Measurements from ENCODE around the gene TMEM132C. TPM values are rescaled to one million over a fixed set of nuclear protein-coding genes. Genes with fewer than 3 reads are reported as not detected.

TMEM132C gene
- polyA plus RNA-seq, 6 donors from 2014 or later: not detected

DNA sequence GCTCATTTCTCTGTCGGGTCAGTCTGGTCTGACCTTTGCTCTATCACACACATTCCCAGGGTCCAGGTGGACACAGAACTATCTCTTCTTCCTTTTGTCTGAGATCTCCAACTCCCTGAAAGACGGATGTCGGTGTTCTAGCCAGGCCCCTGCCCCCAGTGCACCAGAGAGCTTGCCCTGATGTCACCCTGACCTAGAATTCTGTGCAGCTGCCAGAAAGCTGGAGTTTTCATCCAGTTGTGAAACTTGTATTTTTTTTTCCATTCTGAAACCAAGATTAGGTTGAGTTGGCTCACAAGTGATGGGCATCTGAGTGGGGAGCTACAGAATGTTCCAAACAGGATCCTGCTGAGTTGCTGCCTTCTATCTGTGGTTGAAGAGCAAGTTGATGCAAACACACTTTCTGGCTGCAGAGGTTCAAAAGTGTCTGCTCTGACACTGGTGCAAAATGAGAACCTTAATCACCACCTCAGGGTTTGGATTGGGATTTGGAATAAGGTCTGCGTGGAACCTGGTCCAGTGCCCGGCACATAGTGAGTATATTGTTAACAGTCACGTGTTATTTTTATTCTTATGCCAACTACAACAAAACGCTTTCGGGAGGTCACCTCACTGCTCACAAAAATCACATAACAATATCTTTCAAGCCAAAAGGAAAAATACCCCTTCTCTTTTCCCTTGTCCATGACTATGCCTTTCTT, 345.3 kb downstream of the TMEM132C start:
- H3K27ac Mint-ChIP-seq: no peak overlapping the region

DNA sequence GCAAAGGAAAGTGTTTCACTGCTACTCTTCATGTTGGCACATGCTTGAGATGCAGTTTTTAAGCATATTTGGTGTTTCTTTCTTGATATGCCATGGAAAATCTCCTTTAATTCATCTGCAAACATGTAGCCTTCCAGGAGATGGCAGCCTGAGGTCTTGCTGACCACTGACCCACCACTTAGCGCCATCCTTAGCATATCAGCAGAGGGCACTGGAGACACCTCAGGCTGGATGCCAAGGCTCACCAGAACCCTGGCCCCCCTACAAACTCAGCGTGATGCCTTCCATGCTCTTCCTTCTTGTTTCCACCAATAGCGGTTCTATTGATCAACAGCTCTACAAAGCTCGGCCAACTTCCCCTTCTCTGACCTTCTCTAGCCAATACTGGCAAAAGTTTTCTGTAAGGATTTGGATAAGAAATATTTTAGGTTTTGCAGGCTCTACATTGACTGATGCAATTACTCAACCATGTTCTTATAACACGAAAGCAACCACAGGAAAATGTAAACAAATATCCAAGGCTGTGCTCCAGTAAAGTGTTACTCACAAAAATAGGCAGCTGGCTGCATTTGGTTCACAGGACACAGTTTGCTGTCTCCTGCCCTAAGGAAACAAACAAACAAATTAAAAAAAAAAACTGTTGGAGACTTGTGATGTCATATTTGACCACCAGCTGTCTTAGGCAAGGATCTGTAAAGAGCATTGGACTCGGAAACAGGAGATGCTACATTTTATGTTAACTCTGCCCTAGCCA, 347.0 kb downstream of the TMEM132C start:
- DNase-seq (no peak), ATAC-seq (ENCODE audit: low read depth in 2 of 2) (no peak)
- no peaks in the 10 kb centered on the region for H3K36me3 Mint-ChIP-seq
- H3K4me3 Mint-ChIP-seq: no peak overlapping the region
- no peaks in the 10 kb centered on the region for H3K4me1 Mint-ChIP-seq
- peaks cover 0 to 2% (median 0%) of the 10 kb centered on the region in 7 donors for H3K9me3 Mint-ChIP-seq
- H3K27me3 Mint-ChIP-seq: no peaks in the 10 kb centered on the region
- no peak overlapping the region for H3K27ac Mint-ChIP-seq

More for the DNA sequence above, 345.3 kb downstream of the TMEM132C start:
- Mint-ChIP-seq H3K4me3 (no peak overlapping the region), H3K36me3 (no peaks in the 10 kb centered on the region), H3K27me3 (peaks cover 0 to 5% (median 0%) of the 10 kb centered on the region in 3 donors), H3K4me1 (no peaks in the 10 kb centered on the region), H3K9me3 (peaks cover 0 to under 1% (median 0%) of the 10 kb centered on the region in 7 donors)
- no peak for ATAC-seq (ENCODE audit: low read depth in 2 of 2)
- DNase-seq: no peak

- Mint-ChIP-seq H3K27me3 (peaks cover 0 to 3% (median 0%) of the 10 kb centered on the region in 3 donors), H3K4me1 (no peaks in the 10 kb centered on the region), H3K9me3 (peaks cover 0 to 3% (median 0%) of the 10 kb centered on the region in 7 donors), H3K27ac (no peak overlapping the region), H3K4me3 (no peak overlapping the region), H3K36me3 (no peaks in the 10 kb centered on the region)
- DNase-seq (no peak), ATAC-seq (ENCODE audit: low read depth in 2 of 2) (no peak)
These were observed 350.4 kb downstream of the TMEM132C start for GRCh38 chr12:128617304-128617833.

DNA sequence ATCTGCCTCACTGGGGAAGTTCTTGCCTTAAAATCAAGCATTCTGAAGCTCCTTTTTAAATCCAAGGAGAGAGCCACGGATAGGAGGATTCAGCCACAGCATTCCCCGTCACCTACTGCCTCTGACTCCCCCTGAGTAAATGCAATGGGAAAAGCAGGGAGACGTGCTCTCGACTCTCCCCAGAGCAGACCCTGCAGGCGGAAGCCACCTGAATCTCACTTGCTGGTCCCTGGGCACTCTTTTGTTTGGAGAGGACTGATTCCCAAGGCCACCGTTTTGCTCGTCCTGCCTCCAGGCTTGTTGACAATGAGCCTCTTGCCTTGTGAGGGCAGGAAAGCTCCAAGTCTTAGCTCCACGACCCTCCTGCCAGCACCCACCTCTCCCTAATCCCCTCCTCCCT, 352.3 kb downstream of the TMEM132C start:
- Mint-ChIP-seq H3K4me1 (no peaks in the 10 kb centered on the region), H3K9me3 (peaks cover 0 to 5% (median 0%) of the 10 kb centered on the region in 7 donors), H3K27me3 (peaks cover 0 to 3% (median 0%) of the 10 kb centered on the region in 3 donors), H3K4me3 (no peak overlapping the region), H3K36me3 (no peaks in the 10 kb centered on the region), H3K27ac (no peak overlapping the region)
- DNase-seq (no peak), ATAC-seq (ENCODE audit: low read depth in 2 of 2) (no peak)

DNA sequence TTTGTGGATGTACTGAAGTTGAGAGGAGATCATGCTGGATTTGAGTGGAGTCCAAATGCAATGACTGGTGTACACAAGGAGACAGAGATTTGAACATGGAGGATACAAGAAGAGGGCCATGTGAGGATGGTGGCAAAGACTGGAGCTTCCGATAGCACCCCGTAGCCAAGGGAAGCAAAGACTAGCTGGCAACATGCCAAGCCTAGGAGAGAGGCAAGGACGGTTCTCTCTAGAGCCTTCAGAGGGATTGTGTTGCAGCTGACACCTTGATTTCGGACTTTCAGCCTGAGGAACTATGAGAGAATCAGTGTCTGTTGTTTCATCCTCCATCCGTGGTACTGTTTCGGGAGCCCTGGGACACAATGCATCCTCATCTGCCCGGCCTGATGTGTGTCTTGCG, 354.3 kb downstream of the TMEM132C start:
- H3K36me3 Mint-ChIP-seq: no peaks in the 10 kb centered on the region
- H3K27ac Mint-ChIP-seq: no peak overlapping the region
- no peak for ATAC-seq (ENCODE audit: low read depth in 2 of 2)
- H3K27me3 Mint-ChIP-seq: peaks cover 0 to 3% (median 0%) of the 10 kb centered on the region in 3 donors
- DNase-seq: no peak
- no peak overlapping the region for H3K4me3 Mint-ChIP-seq
- peaks cover 4 to 12% (median 8%) of the 10 kb centered on the region in 7 donors for H3K9me3 Mint-ChIP-seq
- no peaks in the 10 kb centered on the region for H3K4me1 Mint-ChIP-seq

DNA sequence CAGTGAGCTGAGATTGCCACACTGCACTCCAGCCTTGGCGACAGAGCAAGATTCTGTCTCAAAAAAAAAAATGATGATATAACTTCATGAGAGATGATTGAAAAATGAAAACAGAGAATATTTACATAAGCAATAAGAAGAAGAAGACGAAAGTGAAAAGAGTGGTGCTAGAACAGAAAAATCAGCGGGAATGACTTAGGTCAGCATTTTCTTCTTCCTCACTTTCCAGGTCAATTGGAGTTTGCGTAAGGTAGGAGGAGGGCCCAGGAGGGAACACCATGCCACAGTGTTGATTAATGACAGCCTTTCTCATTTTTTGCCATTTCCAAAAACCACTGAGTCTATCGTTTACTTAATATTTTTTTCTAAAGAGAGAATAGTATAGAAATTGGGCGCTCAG, 356.8 kb downstream of the TMEM132C start:
- Mint-ChIP-seq H3K4me3 (no peak overlapping the region), H3K9me3 (peaks cover 7 to 15% (median 13%) of the 10 kb centered on the region in 7 donors), H3K36me3 (no peaks in the 10 kb centered on the region), H3K27me3 (peaks cover 0 to 3% (median 0%) of the 10 kb centered on the region in 3 donors), H3K4me1 (no peaks in the 10 kb centered on the region), H3K27ac (no peak overlapping the region)
- DNase-seq (no peak), ATAC-seq (ENCODE audit: low read depth in 2 of 2) (no peak)

DNA sequence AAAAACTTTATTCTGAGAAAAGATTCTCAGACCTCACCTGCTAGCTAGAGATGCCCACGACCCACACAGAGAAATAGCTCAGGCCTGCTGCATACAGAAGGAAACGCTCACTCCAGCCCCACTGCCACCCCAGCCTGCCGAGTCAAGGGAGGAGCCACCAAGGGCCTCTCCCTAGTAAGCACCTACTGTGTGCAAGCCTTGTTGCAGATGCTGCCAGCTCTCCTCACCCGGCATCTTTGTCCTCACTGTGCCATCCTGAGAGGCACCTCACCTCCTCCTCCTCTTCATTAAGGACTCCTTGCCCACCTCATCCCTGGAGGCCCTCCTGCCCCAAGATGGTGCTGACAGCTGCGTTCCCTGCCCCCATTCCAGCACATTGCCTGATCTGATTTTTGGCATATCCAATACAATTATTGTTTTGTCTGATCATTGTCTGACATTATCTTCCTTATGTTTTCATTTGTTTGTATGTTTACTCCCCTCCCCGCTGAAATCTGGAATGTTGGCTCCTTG, 359.9 kb downstream of the TMEM132C start:
- DNase-seq (no peak), ATAC-seq (ENCODE audit: low read depth in 2 of 2) (no peak)
- Mint-ChIP-seq H3K4me1 (no peaks in the 10 kb centered on the region), H3K27ac (peak overlapping the region in 1 of 6 donors; percentile 34), H3K27me3 (no peaks in the 10 kb centered on the region), H3K9me3 (peaks cover 7 to 17% (median 13%) of the 10 kb centered on the region in 7 donors), H3K36me3 (no peaks in the 10 kb centered on the region), H3K4me3 (no peak overlapping the region)

DNA sequence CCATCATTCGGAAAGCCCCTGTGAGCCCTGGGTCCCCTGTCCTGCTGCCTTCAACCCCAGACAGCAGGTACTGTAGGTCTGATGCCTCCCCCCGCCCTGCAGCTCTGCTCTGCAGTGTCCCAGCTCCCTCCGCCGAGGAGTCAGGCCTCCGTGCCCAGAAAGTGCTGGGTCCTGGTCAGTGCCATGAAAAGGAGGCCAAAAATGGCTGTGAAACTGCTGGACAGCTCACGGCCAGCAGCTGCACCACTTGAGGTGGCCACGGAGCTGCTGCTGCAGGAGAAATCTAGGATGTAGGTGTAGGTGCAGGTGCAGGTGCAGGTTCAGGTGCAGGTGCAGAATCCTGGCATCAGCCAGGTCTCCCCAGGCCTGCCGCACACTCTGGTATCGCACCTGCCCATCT, 360.7 kb downstream of the TMEM132C start:
- Mint-ChIP-seq H3K27ac (no peak overlapping the region), H3K9me3 (peaks cover 8 to 19% (median 13%) of the 10 kb centered on the region in 7 donors), H3K36me3 (no peaks in the 10 kb centered on the region), H3K4me3 (no peak overlapping the region), H3K27me3 (no peaks in the 10 kb centered on the region), H3K4me1 (no peaks in the 10 kb centered on the region)
- no peak for DNase-seq
- ATAC-seq (ENCODE audit: low read depth in 2 of 2): no peak

DNA sequence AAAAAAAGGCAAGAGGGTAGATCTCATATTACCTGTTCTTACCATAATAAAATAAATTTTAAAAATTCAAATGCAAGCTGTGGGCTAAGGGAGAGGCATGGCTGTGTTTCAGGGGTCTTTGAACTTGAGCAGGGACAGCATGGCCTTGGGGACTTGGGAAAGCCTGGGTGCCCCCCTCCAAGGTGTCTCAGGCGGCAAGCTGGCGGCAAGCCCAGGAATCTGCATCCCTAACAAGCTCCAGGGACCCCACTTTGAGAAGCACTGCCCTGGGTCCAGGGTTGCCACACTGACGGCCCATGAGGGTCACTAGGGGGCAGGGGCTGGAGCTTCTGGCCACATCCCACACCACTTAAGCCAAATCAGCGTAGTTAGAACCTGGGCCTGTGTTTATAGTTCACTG, 363.0 kb downstream of the TMEM132C start:
- no peaks in the 10 kb centered on the region for H3K36me3 Mint-ChIP-seq
- H3K4me3 Mint-ChIP-seq: no peak overlapping the region
- H3K4me1 Mint-ChIP-seq: no peaks in the 10 kb centered on the region
- ATAC-seq (ENCODE audit: low read depth in 2 of 2) (no peak), DNase-seq (no peak)
- peaks cover 9 to 22% (median 13%) of the 10 kb centered on the region in 7 donors for H3K9me3 Mint-ChIP-seq
- no peak overlapping the region for H3K27ac Mint-ChIP-seq
- no peaks in the 10 kb centered on the region for H3K27me3 Mint-ChIP-seq

DNA sequence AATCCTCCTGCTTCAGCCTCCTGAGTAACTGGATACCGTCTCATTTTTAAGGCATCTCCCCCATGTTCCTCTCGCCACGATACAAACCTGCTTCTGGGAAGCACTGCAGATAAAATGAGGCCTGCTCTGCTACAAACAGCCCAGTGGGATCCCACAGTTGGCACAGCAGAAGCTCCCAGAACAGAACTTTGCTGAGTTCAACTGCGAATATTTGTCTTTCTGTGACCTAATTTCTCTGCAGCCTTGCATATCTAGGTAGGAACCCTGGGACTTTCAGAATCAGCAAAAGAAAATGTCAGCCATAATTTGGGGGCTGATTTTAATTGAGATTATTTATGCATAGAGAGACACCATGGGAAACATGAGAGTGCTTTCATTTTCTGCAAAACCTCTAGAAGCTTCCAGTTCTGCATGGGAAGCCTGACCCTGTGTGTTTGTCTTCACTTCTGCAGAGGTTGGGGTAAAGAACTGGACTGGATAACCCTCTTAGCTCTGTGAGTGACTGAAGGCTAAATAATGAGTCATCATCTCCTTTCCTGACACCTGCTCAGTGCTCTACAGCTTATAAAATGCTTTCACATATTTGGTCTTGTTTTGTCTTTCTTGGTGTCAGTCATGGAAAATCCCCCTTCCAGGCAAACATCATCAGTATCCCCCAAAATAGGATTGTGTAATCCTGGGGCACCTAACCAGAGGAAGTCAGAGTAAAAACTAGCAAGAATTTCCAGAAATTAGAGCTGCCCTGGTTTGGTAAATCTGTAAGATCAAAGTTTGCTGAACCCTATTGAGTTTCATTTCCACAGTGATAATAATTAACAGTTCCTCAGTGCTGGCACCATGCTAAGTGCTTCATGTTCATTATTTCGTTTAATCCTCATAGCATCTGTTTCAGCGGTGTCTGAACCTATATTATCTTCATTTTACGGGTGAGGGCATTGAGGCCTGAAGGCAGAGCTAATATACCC, 371.0 kb downstream of the TMEM132C start:
- Mint-ChIP-seq H3K27ac (no peak overlapping the region), H3K4me1 (no peaks in the 10 kb centered on the region), H3K9me3 (peaks cover 0 to 4% (median 2%) of the 10 kb centered on the region in 7 donors), H3K4me3 (no peak overlapping the region), H3K27me3 (peaks cover 0 to 12% (median 0%) of the 10 kb centered on the region in 3 donors), H3K36me3 (no peaks in the 10 kb centered on the region)
- no peak for DNase-seq
- ATAC-seq (ENCODE audit: low read depth in 2 of 2): no peak

DNA sequence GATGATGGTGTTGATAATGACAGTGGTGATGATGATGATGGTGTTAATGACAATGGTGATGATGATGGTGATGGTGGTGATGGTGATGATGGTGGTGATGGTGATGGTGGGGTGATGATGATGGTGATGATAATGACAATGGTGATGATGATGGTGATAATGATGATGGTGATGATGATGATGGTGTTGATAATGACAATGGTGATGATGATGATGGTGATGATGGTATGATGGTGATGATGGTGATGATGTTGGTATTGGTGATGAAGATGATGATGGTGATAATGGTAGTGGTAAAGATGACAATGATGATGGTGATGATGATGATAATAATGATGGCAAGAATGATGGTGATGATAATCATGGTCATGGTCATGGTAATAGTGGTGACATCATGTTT, 372.1 kb downstream of the TMEM132C start:
- no peak overlapping the region for H3K27ac Mint-ChIP-seq
- peaks cover 0 to 4% (median 0%) of the 10 kb centered on the region in 7 donors for H3K9me3 Mint-ChIP-seq

DNA sequence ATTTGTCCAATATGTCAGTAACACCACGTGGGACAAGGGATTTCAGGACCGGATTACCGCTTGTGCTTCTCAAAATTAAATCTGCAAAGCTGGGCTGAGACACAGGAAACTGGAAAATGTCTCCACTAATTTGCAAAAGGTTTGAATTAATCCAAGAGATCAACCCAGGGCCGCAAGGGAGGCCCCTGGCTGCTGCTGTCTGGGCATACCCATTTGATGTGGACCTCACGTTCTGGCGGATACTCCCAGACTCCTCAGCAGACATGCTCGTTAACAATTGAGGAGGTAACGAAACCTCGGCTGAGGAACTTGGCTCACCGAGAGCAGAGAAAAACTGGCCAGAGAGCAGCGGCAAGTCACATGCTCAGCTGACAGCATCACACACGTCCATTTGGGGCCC, 376.2 kb downstream of the TMEM132C start:
- H3K36me3 Mint-ChIP-seq: peaks cover 3% of the 10 kb centered on the region in 2 donors
- H3K9me3 Mint-ChIP-seq: peaks cover 0 to 13% (median 3%) of the 10 kb centered on the region in 7 donors
- ATAC-seq (ENCODE audit: low read depth in 2 of 2) (no peak), DNase-seq (no peak)
- peaks cover 0 to 10% (median 2%) of the 10 kb centered on the region in 3 donors for H3K27me3 Mint-ChIP-seq
- H3K27ac Mint-ChIP-seq: no peak overlapping the region
- H3K4me3 Mint-ChIP-seq: no peak overlapping the region
- H3K4me1 Mint-ChIP-seq: peaks cover 0 to 3% (median 0%) of the 10 kb centered on the region in 3 donors

More for the DNA sequence above, 372.1 kb downstream of the TMEM132C start:
- Mint-ChIP-seq H3K4me3 (no peak overlapping the region), H3K36me3 (no peaks in the 10 kb centered on the region), H3K4me1 (no peaks in the 10 kb centered on the region), H3K27me3 (peaks cover 0 to 12% (median 0%) of the 10 kb centered on the region in 3 donors)
- DNase-seq (no peak), ATAC-seq (ENCODE audit: low read depth in 2 of 2) (no peak)

Data from naive B cell (primary cell).